Measurements from ENCODE around the gene ACTR3.
"Not testable (repeated sequence)": the region's sequence is repeated elsewhere in the genome, so short reads cannot be mapped to it uniquely, and the experiment has no call there.

ACTR3 gene

DNA sequence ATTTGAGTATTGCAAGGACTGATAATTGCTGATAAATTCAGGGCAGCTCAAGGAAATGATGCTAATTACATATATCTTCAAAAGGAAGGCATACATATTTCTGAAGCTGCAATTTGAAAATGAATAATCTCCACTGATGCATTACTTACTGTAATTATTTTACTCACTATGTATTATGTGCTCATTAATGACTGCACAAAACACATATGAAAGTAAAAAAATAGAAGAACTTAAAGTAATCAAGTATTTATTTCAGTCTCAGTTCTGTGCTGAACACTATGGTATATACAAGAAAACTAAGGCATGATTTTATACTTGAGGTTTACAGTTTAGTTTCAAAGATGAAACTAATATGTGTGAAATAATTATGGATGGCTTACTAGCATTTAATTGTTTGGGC is 9.3 kb downstream of the ACTR3 start:
- in situ Hi-C loops (cut with MboI; ENCODE audit: low sequenced_read_pairs) = no loop called here

DNA sequence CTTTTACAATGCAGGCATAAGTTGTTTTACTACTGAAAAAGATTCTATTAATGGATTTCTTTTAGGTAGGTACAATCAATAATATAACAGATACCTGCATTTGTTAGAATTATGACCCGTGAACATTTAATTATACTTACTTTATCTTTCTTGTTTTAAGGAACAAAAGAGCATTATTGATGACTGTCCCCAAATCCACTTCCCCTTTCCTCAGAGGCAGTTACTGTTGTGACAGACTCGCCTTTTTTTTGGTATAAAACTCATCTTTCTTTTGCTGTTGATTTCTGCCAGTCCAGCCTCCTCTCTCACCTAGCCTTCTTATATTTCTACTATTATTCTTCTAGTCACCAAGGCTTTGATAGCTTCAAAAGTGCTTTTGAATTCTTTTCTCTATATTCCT is 12.1 kb downstream of the ACTR3 start:
- in situ Hi-C loops (cut with MboI; ENCODE audit: low sequenced_read_pairs) = no loop called here

DNA sequence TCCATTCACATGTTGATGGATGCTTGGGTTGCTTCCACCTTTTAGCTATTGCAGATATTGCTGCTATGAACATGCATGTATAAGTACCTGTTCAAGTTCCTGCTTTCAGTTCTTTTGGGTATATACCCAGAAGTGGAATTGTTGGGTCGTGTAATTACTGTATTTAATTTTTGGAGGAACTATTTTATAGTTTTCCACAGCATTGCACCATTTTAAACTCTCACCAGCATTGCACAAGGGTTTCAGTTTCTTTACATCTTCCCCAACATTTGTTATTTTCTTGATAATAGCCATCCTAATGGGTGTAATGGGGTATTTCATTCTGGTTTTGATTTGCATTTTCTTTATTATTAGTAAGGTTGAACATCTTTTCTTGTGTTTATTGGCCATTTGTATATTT is 16.0 kb downstream of the ACTR3 start:
- in situ Hi-C loops (cut with MboI; ENCODE audit: low sequenced_read_pairs) = no loop called here

DNA sequence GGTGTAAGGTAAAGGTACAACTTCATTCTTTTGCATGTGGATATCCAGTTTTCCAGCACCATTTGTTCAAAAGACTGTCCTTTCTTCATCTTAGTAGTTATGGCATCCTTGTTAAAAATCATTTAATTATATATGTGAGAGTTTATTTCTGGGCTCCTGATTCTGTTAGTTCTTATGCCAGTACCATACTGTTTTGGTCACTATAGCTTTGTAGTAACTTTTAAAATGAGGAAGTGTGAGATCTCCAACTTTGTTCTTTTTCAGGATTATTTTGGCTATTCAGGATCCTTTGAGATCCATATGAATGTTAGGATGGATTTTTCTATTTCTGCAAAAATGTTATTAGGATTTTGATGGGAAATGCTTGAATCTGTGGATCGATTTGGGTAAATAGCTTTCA is 16.8 kb downstream of the ACTR3 start:
- in situ Hi-C loops (cut with MboI; ENCODE audit: low sequenced_read_pairs) = no loop called here

DNA sequence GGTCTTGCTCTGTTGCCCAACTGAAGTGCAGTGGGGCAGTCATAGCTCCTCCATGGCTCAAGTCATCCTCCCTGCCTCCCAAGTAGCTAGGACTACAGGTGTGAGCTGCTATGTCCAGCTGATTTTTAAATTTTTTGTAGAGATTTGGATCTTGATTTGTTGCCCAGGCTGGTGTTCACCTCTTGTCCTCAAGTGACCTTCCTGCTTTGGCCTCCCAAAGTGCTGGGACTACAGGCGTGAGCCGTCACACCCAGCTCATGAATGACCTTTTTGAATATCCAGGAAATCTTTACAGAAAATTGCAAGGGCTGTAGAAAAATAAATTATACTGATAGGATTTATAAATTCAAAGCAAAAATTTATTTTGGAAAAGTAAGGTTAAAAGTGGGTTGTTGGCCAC is 17.4 kb downstream of the ACTR3 start:
- in situ Hi-C loops (cut with MboI; ENCODE audit: low sequenced_read_pairs) = no loop called here

DNA sequence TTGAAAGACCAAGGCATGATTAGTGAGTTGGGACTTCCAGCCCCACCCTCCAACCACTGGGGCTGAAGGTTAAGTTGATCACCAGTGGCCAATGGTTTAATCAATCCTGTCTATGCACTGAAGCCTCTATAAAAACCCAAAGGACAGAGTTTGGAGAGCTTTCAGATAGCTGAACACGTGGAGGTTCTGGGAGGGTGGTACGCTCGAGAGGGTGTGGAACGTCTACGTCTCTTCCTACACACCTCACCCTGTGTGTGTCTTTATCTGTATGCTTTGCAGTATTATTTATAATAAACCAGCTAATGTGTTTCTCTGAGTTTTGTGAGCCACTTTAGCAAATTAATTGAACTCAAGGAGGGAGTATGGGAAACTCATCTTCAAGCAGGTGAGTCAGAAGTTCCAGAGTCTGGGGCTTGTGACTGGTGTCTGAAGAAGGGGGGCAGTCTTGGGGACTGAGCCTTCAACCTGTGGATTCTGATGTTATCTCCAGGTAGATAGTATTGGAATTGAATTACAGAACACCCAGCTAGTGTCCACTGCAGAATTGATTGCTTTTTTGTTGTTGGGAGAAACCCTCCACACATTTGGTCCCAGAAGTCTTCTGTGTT is 20.3 kb downstream of the ACTR3 start:
- in situ Hi-C loops (cut with MboI; ENCODE audit: low sequenced_read_pairs) = no loop called here

DNA sequence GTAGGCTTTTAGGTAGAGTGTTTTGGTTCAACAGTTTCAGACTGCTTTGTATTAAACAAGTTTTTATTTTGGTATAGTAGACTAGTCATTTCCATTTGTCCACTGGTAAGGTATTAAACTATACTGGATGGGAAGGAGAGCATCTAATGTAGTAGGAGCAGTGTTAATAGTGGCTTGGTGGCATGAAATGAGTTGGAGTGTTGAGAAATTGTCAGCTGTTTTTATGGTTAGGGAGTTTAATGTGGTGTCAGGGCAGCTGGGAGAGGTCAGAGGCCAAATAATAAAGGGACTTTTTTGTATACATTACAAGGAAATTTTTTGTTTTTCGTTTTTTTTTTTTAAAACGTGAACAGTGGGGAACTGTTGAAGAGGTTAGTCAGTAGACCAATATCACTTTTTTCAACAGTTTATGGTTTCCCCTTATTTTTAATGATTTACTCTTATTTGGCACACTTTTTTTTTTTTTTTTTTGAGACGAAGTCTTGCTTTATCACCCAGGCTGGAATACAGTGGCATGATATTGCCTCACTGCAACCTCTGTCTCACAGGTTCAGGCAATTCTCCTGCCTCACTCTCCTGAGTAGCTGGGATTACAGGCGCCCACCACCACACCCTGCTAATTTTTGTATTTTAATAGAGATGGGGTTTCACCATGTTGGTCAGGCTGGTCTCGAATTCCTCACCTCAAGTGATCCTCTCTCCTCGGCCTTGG is 21.2 kb downstream of the ACTR3 start:
- in situ Hi-C loops (cut with MboI; ENCODE audit: low sequenced_read_pairs) = no loop called here

DNA sequence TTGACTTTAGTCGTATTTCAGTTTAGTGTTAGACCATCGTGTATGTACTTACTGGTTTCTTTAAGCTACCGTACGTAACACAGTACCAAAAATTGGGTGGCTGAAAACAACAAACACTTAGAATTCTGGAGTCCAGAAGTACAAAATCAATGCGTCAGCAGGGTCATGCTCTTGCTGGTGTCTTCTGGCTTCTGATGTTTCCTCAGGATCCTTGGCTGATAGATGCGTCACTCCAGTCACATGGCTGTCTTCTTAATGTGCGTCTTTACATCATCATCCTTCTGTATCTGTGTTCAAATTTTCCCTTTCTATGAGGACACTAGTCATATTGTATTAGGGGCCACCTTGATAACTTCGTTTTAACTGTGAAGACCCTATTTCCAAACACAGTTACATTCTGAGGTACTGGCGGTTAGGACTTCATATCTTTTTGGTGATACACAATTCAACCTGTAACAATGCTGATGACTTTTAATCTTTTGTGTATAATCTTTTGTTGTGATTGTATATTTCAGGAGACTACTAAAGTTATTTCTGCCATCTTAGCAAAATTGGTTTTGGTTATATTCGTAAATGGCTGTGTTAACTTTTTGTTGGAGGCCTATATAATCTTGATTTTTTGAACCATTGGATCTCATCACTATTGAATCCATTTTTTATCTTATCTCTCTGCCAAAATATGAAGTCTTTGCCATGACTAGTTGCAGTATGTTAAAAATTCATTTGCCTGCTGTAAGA is 25.4 kb downstream of the ACTR3 start:
- in situ Hi-C loops (cut with MboI; ENCODE audit: low sequenced_read_pairs) = no loop called here

DNA sequence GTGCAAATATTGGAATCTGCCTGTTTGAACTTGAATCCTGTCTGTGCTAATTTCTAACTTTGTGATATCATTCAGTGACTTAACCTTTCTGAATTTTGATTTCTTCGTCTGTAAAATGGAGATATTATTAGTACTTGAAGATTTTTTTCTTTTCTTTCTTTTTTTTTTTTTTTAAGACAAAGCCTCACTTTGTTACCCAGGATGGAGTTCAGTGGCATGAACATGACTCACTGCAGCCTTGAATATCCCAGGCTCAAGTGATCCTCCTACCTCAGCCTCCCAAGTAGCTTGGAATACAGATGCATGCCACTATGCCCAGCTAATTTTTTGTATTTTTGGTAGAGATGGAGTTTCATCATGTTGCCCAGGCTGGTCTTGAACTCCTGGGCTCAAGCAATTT is 28.3 kb downstream of the ACTR3 start:
- in situ Hi-C loops (cut with MboI; ENCODE audit: low sequenced_read_pairs) = no loop called here

DNA sequence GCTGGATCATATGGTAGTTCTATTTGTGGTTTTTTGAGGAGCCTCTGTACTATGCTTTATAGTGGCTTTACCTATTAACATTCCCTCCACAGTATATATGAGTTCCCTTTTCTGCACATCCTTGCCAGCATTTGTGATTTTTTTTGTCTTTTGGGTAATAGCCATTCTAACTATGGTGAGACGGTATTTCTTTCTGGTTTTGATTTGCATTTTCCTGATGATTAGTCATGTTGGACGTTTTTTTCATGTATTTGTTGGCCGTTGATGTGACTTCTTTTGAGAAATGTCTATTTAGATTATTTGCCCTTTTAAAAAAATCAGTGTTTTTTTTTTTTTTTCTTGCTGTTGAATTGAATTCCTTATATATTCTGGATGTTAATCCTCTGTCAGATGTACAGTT is 31.1 kb downstream of the ACTR3 start:
- in situ Hi-C loops (cut with MboI; ENCODE audit: low sequenced_read_pairs) = no loop called here

DNA sequence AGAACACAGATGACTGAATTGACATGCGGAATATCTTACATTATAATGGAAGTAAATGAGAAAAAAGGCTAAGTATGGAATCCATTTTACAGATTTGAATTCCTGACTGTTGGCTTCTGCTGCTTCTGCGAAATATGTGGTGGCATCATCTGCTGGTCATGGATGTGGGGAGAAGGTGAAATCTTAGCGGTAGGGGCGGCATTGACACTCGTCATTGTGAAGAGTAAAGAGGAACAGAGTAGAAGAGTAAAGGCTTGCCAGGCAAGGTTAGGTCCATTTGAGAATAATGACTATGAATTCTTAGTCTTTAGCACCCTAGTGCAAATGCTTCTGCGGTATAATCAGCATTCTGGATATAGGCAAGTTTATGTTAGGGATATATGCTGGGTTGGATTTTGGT is 32.4 kb downstream of the ACTR3 start:
- in situ Hi-C loops (cut with MboI; ENCODE audit: low sequenced_read_pairs) = no loop called here

DNA sequence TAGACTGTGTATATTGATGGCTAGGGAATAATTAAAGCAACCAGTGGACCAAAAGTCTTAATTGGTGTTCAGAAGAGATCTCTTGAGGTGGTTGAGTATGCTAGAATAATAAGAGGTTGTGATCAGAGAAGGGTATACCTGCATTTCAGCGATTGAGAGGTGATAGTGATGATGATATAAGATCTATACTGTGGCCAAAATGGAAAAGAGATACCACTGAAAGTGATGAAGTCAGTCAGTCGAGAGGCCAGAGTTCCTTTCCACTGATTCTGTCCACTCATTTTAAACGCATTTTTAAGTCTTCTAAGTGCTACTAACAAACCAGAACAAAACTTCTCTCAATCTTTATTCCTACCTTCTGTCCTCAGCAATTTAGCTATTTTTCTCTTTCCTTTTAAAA is 32.9 kb downstream of the ACTR3 start:
- in situ Hi-C loops (cut with MboI; ENCODE audit: low sequenced_read_pairs) = no loop called here

DNA sequence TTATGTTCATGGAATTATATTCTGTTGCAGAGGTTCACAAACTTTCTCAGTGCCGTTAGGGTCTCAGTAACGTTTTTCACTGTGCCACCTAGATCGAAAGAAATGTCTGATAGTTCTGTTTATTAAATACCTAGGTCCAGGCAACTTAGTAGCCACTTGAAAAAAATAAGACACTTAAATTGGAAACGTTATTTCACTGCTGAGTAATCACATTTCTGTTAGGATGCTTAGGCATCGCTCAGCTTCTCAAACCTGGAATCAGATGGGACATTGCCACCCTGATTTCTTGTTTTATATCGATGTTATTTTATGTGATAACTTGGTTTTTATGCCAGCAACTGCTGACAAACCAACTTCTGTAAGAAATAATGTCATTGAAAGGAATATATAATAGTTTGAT is 36.0 kb downstream of the ACTR3 start:
- in situ Hi-C loops (cut with MboI; ENCODE audit: low sequenced_read_pairs) = loop anchor here (25.0 kb wide), 1 partner anchor 164 kb away; the partner anchor contains the start of gene SLC35F5

DNA sequence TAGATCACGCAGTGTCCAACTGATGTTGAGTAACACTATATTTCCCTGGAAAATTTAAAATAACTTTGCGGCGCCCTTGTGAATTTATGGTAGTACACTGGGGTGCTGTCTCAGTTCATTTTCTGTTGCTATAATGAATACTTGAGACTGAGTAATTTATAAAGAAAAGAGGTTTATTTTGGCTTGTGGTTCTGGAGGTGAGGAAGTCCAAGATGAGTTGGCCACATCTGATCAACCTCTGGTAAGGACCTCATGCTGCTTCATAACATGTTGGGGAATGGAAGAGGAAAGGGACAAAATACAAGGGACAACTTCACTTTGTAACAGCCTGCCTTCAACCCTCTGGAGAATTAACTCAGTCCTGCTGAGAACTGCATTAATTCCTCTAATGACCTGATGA is 36.4 kb downstream of the ACTR3 start:
- in situ Hi-C loops (cut with MboI; ENCODE audit: low sequenced_read_pairs) = loop anchor here (25.0 kb wide), 1 partner anchor 164 kb away; the partner anchor contains the start of gene SLC35F5

DNA sequence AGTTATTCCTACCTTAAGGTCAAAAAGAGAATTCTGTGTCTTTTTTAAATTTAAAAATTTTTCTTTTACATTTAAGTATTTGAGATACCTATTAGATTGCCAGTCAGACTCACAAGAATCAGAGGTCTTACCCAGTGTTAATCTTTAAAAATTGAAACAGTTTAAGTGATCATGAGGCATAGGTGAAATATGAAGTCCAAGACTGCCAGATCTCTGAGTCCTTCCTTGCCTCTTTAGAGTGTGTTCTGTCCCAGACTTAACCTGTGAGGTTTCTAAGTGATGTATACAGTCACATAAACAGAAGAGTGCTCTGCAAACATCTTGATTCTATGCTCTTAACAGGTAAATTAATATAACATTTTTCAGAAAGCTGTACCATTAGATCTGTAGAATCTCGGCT is 40.6 kb downstream of the ACTR3 start:
- in situ Hi-C loops (cut with MboI; ENCODE audit: low sequenced_read_pairs) = loop anchor here (25.0 kb wide), 1 partner anchor 168 kb away; the partner anchor contains the start of gene SLC35F5

DNA sequence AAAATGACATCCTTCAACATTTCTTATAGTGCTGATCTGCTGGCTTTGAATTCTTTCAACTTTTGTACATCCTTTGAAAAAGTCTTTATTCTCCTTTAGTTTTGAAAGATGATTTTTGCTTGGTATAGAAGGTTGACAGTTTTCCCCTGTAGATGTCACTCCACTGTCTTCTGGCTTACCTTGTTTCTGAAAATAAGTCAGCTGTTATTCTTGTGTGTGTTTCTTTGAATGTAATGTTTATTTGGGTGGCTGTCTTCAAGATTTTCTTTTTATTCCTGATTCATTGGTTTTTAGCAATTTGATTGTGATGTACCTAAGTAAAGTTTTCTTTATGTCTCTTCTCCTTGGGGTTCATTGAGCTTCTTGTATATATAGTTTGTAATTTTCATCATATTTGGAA is 47.6 kb downstream of the ACTR3 start:
- in situ Hi-C loops (cut with MboI; ENCODE audit: low sequenced_read_pairs) = loop anchor here (25.0 kb wide), 1 partner anchor 175 kb away; the partner anchor contains the start of gene SLC35F5

DNA sequence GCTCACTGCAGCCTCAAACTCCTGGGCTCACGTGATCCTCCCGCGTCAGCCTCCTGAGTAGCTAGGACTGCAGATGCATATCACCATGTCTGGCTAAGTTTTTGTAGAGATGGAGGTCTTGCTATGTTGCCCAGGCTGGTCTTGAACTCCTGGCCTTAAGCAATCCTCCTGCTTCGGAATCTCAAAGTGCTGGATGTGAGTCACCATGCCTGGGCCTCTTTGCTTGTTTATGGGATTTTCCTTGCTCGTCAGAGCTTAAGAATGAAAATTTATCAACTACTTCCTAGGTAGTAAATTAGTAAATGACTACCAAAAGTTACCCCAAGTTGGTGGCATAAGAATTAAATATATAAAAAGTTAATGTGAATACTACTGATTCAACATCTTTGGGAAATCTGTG is 51.0 kb downstream of the ACTR3 start:
- in situ Hi-C loops (cut with MboI; ENCODE audit: low sequenced_read_pairs) = loop anchor here (25.0 kb wide), 1 partner anchor 179 kb away; the partner anchor contains the start of gene SLC35F5

DNA sequence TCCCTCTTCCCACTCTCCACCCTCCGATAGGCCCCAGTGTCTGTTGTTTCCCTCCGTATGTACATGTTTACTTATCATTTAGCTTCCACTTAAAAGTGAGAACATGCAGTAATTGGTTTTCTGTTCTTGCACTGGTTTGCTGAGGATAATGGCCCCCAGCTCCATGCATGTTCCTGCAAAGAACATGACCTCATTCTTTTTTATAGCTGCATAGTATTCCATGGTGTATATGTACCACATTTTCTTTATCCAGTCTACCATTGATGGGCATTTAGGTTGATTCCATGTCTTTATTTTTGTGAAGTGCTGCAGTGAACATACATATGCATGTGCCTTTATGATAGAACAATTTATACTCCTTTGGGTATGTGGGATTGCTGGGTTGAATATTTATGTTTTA is 55.9 kb downstream of the ACTR3 start:
- in situ Hi-C loops (cut with MboI; ENCODE audit: low sequenced_read_pairs) = loop anchor here (25.0 kb wide), 1 partner anchor 183 kb away; the partner anchor contains the start of gene SLC35F5

DNA sequence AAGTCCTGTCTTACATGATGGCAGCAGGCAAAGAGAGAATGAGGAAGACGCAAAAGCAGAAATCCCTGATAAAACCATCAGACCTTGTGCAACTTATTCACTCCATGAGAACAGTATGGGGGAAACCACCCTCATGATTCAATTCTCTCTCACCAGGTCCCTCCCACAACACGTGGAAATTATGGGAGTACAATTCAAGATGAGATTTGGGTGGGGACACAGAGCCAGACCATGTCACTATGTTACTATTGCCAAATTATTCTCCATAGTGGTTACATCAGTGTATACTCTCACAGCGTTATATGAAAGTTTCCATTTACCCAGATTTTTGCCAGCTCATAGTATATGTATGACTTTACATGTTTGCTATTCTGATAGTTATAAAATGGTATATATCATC is 61.0 kb downstream of the ACTR3 start:
- in situ Hi-C loops (cut with MboI; ENCODE audit: low sequenced_read_pairs) = not testable (repeated sequence)

DNA sequence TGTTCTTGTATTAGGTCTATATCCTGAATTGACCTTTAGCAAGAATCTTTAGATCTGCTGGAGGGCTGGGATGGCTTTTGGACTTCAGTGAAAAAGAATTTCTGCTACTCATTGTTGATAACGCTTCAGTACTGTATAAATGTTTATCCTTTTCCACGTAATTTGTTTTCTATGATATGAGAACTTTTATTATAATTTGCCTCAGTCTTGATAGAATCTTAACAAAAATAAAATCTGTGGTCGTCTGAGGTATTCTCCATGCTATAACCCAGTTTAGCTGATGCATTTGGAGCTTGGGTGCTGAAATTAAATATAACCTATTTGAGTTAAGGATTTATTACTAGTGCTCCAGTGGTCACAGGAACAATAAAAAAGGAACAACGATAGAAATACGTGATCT is 71.1 kb downstream of the ACTR3 start:
- in situ Hi-C loops (cut with MboI; ENCODE audit: low sequenced_read_pairs) = no loop called here

DNA sequence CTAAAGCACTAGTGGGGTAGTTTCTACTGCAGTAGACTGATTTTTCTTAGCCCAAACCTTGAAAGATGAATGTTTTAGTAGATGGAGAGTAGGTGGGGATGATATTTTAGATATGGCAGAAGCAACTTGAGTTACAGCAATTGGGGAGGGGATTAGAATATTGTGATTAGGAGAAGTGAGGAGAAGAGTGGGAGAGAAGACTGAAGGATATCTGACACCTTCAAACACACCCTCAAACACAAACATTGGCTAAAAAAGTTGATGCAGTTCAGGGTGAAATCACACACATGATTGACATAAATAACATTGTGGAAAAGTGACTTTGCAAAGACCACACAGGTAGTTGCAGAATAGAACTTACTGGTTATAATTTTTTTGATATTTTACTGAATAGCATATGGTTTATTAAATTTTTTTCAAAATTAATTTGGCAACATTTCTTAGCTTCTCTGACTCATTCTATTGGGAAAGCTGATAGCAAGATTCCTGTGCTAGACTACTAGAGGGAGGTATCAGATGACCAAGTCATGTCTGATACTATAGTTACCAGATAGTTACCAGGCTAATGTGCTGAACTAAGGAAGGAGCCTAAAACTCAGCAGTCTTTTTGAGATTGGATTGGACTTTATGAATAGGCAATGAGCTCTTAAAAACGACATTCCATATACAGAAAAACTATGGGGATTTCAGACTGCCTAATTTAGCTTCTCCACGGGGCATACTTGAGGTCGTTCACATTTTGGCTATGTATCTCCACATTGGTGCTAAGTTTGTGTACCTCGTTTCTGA is 73.0 kb downstream of the ACTR3 start:
- in situ Hi-C loops (cut with MboI; ENCODE audit: low sequenced_read_pairs) = no loop called here
